ENCODE data around the gene THOC2. TPM values are rescaled to one million over a fixed set of nuclear protein-coding genes. Genes with fewer than 3 reads are reported as not detected.
"Not testable (repeated sequence)": the region's sequence is repeated elsewhere in the genome, so short reads cannot be mapped to it uniquely, and the experiment has no call there.

Gene THOC2
- total RNA-seq, 1 donor from 2014 or later, result 48.4 TPM

- DNase-seq (ENCODE audit: extremely low read depth, low read depth, low spot score), result peak; percentile 12
Observed at GRCh38 chrX:123590842-123591486, 141.9 kb downstream of the THOC2 start.

GRCh38 chrX:123588723-123589122 is 144.1 kb downstream of the THOC2 start:
- DNase-seq (ENCODE audit: extremely low read depth, low read depth, low spot score), result no peak

- no peak for DNase-seq (ENCODE audit: extremely low read depth, low read depth, low spot score)
Observed at GRCh38 chrX:123581586-123581985, 151.3 kb downstream of the THOC2 start.

GRCh38 chrX:123580792-123581191 is 152.1 kb downstream of the THOC2 start:
- DNase-seq (ENCODE audit: extremely low read depth, low read depth, low spot score), result no peak

- not testable (repeated sequence) for DNase-seq (ENCODE audit: extremely low read depth, low read depth, low spot score)
Observed at GRCh38 chrX:123574027-123574426, 158.8 kb downstream of the THOC2 start.

- DNase-seq (ENCODE audit: extremely low read depth, low read depth, low spot score), result no peak
Observed at GRCh38 chrX:123570011-123570590, 162.8 kb downstream of the THOC2 start.

GRCh38 chrX:123563167-123563566 is 169.7 kb downstream of the THOC2 start:
- no peak for DNase-seq (ENCODE audit: extremely low read depth, low read depth, low spot score)

- no peak for DNase-seq (ENCODE audit: extremely low read depth, low read depth, low spot score)
Observed at GRCh38 chrX:123562342-123563146, 170.3 kb downstream of the THOC2 start.

- DNase-seq (ENCODE audit: extremely low read depth, low read depth, low spot score), result no peak
Observed at GRCh38 chrX:123561439-123562215, 171.2 kb downstream of the THOC2 start.

- no peak for DNase-seq (ENCODE audit: extremely low read depth, low read depth, low spot score)
Observed at GRCh38 chrX:123550829-123551228, 182.0 kb downstream of the THOC2 start.

Other genes starting within 250 kb of the THOC2 start
- 31.3 and 45.7 TPM in 2 replicates for gene XIAP, start 127.0 kb upstream of the THOC2 start, total RNA-seq
- gene STAG2, start 228.7 kb upstream of the THOC2 start, total RNA-seq, result 38.3 and 85.0 TPM in 2 replicates

Data from glomerular endothelial cell (primary cell).